Activated CD8-positive, alpha-beta memory T cell treated with anti-CD3 and anti-CD28 coated beads for 48 hours (primary cell): Measurements from ENCODE around the gene KLHDC8B.
"Not testable (repeated sequence)": the region's sequence is repeated elsewhere in the genome, so short reads cannot be mapped to it uniquely, and the experiment has no call there.

Source experiments
- DNase-seq, 3 experiments: peaks; one replicate each; pipeline ENCODE4 v3.0.0-alpha.2; 2020; ENCODE audit warnings: low read depth in 2 of 3, low spot score in 2 of 3

KLHDC8B gene

DNA sequence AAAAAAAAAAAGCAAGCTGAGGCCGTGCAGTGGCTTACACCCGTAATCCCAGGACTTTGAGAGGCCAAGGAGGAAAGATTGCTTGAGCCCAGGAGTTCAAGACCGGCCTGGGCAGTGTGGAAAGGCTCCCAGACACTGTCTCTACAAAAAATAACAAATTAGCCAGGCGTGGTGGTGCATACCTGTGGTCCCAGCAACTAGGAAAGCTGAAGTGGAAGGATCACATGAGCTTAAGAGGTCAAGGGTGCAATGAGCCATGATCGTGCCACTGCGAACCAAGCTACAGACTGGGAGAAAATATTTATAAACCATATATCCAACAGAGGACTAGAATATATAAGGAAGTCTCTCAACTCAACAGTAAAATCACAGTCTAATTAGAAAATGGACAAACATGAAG, 10.0 kb downstream of the KLHDC8B start:
- no peak for DNase-seq

DNA sequence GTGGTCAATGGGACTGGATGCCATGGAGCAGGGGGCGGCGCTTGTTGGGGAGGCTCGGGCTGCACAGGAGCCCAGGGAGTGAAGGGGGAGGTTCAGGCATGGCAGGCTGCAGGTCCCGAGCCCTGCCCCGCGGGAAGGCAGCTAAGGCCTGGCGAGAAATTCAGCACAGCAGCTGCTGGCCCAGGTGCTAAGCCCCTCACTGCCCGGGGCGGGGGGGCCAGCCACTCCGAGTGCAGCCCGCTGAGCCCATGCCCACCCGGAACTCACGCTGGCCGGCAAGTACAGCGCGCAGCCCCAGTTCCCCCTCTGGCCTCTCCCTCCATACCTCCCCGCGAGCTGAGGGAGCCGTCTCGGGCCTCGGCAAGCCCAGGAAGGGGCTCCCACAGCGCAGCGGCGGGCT, 11.3 kb downstream of the KLHDC8B start:
- no peak for DNase-seq

DNA sequence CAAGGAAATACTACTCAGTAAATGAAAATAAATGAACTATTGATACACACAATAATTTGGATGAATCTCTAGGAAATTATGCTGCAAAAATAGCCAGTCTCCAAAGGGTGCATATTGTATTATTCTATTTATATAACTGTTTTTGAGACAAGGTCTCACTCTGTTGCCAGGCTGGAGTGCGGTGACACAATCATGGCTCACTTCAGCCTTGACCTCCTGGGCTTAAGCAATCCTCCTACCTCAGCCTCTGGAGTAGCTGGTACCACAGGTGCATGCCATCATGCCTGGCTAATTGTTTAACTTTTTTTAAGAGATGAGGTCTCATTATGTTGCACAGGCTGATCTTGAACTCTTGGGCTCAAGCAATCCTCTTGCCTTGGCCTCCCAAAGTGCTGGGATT, 12.5 kb downstream of the KLHDC8B start:
- no peak for DNase-seq

DNA sequence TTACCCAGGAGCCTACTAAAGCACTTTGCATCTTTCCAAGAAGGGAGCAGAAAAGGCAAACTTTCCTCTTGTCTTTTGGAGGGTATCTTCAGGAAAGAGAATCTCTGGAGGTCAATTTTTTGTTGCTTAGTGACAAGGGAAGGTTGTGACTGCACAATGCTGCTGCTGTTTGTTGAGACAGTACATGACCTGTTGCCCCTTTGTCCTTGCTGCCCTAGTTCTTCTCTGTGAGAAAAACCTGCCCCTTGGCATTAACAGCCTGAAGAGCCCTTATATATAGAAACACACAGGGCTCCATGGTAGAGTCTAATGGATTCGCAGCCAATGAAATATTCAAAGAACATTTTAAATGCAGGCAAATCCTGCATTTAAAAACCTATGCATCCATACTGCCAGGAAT, 20.3 kb downstream of the KLHDC8B start:
- DNase-seq: no peak

DNA sequence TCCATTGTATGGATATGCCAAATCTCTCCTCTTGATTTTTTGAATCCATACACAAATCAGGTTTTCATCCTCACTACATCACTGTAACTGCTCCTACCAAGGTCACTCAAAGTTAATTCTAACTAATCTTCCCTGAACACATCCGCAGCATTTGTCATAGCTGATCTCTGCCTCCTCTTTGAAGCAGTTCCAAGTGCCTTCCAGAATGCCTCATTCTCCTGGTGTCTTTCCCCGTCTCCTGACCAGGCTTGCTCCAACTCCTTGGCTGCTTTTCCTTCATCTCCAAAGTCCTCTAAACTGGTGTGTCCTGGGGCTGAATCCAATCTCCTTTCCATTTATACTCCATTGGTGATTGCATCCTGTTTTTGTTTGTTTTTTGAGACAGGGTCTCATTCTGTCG, 26.8 kb downstream of the KLHDC8B start:
- DNase-seq: no peak

DNA sequence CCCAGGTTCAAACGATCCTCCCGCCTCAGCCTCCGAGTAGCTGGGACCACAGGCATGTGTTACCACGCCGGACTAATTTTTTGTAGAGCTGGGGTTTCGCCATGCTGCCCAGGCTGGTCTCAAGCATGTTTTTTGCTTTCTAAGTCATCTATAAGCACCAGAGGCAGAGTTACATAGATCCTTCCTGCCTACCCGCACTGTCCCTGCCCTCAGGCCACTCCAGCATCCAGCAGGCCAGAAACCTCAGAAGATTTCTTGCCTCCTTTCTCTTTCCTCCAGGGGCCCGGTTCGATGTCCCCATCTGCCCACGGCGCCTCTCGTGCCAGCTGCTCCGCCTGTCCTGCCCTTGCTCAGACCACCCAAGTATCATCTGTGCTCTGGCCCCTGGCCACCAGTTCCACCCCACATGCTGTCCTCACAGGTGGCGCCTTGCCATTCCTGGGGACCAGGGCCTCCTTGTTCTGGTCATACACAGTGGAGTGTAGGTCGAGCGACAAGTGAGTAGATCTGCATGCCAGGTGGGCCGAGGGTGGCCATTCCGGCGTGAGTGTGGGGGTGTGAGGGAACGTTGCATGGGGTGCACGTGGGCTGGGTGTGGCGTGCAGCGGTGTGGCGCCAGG, 27.3 kb downstream of the KLHDC8B start:
- DNase-seq: no peak

DNA sequence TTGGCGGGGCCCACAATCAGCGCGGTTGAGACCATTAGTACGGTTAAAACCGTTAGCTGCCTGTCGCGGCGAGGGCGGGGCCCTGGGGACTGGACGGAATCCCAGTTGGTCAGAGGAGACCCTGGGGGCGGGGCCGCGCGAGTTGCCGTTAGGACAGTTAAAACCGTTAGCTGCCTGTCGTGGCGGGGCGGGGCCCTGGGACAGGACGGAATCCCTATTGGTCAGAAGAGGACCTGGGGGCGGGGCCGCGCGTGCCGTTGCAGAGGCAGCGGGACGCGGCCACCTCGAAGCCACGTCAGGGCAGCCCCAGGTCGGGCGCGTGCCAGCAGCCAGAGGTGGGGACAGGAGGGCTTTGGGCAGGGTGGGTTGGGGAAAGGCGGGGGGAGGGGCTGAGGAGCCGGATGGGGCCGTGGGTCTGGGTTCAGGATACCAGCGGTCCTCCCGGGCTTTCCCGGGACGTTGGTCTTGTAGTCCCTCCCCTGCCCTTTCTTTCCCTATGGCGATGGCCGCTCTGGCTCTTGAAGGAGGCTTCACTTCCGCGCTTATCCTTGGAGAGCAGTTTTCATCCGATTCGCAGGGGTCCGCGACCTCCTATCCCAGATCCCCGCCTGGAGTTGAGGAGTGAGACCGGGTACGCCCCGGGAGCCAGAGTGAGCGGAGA, 28.0 kb downstream of the KLHDC8B start:
- no peak for DNase-seq

DNA sequence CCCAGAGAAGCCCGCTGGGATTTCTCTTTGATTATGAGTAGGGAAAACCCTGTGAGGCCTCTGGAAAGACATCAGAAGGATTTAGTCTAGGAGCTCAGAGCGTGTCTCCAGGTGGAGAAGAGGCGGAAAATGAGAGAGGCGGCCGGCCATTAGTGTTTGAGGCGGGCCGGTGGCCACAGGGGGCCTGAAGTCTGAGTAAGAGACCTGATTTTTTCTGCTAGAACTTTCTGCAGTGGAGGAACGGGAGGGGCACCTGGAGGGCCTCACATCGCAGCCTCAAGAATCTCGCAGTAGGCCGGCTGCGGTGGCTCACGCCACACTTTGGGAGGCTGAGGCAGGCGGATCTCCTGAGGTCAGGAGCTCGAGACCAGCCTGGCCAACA, 28.5 kb downstream of the KLHDC8B start:
- DNase-seq: no peak

DNA sequence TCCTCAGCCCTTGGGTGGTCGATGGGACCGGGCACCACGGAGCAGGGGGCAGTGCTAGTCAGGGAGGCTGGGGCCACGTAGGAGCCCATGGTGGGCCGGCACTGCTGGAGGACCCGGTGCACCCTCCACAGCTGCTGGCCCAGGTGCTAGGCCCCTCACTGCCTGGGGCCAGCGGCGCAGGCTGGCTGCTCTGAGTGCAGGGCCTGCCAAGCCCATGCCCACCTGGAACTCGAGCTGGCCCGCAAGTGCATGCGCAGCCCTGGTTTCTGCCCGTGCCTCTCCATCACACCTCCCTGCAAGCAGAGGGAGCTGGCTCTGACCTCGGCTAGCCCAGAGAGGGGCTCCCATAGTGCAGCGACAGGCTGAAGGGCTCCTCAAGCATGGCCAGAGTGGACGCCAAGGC, 42.1 kb downstream of the KLHDC8B start:
- no peak for DNase-seq

DNA sequence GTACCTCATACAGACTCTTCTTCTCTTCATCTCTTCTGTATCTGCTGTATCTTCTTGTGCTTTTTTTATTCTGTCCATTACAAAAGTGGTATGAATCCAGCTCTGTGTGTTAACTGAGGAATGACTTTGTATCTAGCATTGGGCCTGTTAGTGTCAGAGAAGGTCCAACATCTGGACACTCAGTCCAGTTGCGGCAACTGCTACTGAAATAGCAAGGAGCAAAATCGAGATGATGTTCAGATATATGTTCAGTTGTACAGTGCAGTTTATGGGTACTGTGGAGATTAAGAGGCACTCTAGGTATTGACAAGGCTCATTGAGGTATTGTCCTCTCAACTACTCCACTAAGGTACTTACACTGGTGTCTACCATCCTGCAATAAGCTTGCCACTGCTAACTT, 42.6 kb downstream of the KLHDC8B start:
- DNase-seq: no peak

DNA sequence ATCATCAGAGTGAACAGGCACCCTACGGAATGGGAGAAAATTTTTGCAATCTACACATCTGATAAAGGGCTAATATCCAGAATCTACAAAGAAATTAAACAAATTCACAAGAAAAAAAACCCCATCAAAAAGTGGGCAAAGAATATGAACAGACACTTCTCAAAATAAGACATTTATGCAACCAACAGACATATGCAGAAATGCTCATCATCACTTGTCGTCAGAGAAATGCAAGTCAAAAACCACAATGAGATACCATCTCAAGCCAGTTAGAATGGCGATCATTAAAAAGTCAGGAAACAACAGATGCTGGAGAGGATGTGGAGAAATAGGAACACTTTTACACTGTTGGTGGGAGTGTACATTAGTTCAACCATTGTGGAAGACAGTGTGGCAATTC, 45.3 kb downstream of the KLHDC8B start:
- DNase-seq: not testable (repeated sequence)

DNA sequence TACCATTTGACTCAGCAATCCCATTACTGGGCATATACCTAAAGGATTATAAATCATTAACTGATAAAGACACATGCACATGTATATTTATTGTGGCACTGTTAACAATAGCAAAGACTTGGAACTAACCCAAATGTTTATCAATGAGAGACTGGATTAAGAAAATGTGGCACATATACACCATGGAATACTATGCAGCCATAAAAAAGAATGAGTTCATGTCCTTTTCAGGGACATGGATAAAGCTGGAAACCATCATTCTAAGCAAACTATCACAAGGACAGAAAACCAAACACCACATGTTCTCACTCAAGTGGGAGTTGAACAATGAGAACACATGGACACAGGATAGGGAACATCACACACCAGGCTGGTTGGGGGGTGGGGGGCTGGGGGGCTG, 45.7 kb downstream of the KLHDC8B start:
- DNase-seq: not testable (repeated sequence)

DNA sequence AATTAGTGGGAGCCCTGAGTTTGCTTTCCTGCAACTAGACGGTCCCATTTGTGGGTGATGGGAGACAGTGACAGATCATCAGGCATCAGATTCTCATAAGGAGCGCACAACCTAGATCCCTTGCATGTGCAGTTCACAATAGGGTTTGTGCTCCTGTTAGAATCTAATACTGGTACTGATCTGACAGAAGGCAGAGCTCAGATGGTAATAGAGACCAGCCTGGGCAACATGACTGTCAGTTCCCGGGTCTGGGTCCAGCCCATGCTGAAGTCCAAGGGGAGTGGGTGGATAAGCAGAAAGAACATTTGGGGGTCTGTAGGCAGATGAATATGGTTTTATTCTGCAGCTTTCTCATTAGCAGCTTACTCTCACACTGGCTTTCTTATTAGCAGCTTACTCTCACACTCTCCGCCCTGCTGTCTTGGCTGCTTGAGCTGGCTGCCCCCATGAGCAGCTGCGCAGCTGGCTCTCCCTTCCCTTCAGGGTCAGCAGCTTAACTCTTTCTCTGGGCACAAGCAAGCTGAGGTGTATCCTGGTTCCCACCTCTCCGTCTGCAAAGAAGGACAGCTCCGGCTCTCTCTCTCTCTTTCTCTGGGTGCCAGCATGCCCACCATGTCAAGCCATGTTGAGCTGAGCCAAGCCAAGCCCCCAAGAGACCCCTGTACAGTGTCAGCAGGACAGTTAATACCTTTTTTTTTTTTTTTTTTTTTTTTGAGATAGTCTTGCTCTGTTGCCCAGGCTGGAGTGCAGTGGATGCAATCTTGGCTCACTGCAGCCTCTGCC, 46.5 kb downstream of the KLHDC8B start:
- no peak for DNase-seq

DNA sequence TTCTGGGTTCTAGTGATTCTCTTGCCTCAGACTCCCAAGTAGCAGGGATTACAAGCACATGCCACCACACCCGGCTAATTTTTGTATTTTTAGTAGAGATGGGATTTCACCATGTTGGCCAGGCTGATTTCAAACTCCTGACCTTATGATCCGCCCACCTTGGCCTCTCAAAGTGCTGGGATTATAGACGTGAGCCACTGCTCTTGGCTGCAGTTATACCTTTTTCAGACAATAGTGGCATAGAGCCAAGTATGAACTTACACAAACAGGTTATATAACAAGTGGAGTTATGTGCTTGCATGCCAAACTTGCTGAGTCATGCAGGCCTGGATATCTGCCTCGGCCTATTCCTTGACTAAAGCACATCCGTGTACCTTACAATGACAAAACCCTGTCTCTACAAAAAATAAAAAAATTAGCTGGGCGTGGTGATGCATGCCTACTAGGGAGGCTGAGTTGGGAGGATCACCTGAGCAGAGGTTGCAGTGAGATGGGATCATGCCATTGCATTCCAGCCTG, 47.1 kb downstream of the KLHDC8B start:
- not testable (repeated sequence) for DNase-seq

DNA sequence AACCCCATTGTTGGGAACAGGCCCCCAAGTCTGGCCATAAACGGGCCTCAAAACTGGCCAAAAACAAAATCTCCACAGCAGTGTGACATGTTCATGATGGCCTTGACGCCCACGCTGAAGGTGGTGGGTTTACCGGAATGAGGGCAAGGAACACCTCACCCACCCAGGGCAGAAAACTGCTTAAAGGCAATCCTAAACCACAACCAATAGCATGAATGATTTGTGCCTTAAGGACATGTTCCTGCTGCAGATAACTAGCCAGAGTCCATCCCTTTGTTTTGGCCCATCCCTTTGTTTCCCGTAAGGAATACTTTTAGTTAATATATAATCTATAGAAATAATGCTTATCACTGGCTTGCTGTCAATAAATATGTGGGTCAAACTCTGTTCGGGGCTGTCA, 47.7 kb downstream of the KLHDC8B start:
- DNase-seq: no peak

DNA sequence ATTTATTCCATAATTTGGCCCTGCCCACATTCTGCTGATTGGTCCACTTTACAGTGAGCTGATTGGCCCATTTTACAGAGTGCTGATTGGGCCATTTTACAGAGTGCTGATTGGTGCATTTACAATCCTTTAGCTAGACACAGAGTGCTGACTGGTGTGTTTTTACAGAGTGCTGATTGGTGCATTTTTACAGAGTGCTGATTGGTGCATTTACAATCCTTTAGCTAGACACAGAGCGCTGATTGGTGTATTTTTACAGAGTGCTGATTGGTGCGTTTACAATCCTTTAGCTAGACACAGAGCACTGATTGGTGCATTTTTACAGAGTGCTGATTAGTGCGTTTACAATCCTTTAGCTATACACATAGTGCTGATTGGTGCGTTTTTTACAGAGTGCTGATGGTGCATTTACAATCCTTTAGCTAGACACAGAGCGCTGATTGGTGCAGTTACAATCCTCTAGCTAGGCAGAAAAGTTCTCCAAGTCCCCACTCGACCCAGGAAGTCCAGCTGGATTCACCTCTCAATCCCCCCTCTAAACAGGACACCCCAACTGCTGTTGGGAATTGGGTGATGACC, 49.7 kb downstream of the KLHDC8B start:
- DNase-seq: not testable (repeated sequence)

DNA sequence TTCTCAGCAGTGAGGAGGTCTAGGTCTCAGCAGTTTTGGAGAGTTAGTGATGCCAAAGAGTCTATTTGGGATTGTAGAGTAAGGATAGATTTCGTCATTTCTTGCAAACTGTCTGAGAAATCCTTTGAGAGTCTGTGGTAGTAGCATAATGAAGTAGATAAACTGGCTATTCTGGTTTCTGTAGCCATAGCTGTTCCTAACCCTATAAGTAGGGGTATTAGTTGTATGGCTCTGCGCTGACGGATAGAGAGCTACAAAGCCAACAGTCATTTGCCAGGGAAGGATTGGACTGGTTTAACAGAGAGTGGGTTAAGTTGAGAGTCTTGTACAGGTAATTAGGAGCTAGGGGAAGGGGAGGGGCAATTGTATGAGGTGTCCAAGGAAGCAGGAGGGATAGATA, 50.6 kb downstream of the KLHDC8B start:
- DNase-seq: no peak
